Measurements from ENCODE around the gene FBXL4. TPM values are rescaled to one million over a fixed set of nuclear protein-coding genes. Genes with fewer than 3 reads are reported as not detected.

Gene FBXL4
- polyA plus RNA-seq, 1 of the 3 experiments (the other 2 are of a cell fraction): 8.1 TPM

GRCh38 chr6:98894810-98895209, 52.9 kb downstream of the FBXL4 start:
- H3K9me3 ChIP-seq: no peaks in the 10 kb centered on the region
- H4K20me1 ChIP-seq (ENCODE audit: insufficient read depth): no peaks in the 10 kb centered on the region
- H3K79me2 ChIP-seq (ENCODE audit: insufficient read depth): no peaks in the 10 kb centered on the region
- H3K4me3 ChIP-seq (ENCODE audit: low read depth in 2 of 2, low read length in 1 of 2): no peak overlapping the region
- H3K9ac ChIP-seq: no peak overlapping the region
- no peaks in the 10 kb centered on the region for H3F3A ChIP-seq (replicated peaks; ENCODE audit: insufficient read depth)
- no peaks in the 10 kb centered on the region for H3K4me1 ChIP-seq (ENCODE audit: control insufficient read depth in 1 of 2, insufficient read depth in 2 of 2, low read depth in 1 of 2, low read length in 1 of 2)
- no peak for DNase-seq
- H2AFZ ChIP-seq (ENCODE audit: low read depth): no peak overlapping the region
- peaks cover 34 to 53% of the 10 kb centered on the region in 2 experiments for H3K36me3 ChIP-seq (replicated peaks in 1 of 2; ENCODE audit: control insufficient read depth in 1 of 2, insufficient read depth in 2 of 2, low read length in 1 of 2)
- TF ChIP-seq, protein P1, sequence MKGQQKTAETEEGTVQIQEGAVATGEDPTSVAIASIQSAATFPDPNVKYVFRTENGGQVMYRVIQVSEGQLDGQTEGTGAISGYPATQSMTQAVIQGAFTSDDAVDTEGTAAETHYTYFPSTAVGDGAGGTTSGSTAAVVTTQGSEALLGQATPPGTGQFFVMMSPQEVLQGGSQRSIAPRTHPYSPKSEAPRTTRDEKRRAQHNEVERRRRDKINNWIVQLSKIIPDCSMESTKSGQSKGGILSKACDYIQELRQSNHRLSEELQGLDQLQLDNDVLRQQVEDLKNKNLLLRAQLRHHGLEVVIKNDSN (IDR thresholded peaks at IDR 0.05; ENCODE audit: borderline replicate concordance, low read depth): no peak
- TF ChIP-seq, protein P2, sequence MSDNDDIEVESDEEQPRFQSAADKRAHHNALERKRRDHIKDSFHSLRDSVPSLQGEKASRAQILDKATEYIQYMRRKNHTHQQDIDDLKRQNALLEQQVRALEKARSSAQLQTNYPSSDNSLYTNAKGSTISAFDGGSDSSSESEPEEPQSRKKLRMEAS (IDR thresholded peaks at IDR 0.05; ENCODE audit: low read depth): no peak
- POLR2A ChIA-PET: no interaction called here
- H3K27me3 ChIP-seq (ENCODE audit: insufficient read depth): no peaks in the 10 kb centered on the region
- no peak overlapping the region for H3K4me2 ChIP-seq
- no peak overlapping the region for H3K27ac ChIP-seq (ENCODE audit: low read depth in 2 of 2, low read length in 1 of 2)
- 69% methylated on average over 1 of the region's 1 CpG for WGBS (ENCODE audit: low lambda C conversion rate)
- no peaks in the 10 kb centered on the region for H3K9me2 ChIP-seq
- CTCF ChIA-PET: interaction anchor here (2.8 kb wide), 1 partner anchor 225 kb away, joined by 6 read pairs; no protein-coding TSS in a partner anchor

DNA sequence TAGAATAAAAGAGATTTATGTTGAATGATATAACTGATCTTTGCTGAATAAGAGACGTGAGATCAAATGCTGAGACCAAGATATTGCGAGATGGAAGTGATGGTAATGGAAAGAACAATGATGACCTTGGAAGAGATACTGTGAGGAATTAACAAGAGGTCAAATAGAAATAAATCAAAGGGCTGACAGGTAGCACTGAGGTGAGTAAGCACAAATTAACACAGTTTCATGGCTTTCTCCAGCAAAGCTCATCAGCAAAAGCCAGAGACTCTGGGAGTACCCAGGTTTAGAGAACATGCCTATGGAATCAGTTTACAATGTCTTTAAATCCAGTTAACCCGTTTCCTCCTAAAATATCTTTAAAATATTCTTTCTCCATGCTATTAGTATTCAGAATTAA, 60.1 kb downstream of the FBXL4 start:
- Histone ChIP-seq H2AFZ (ENCODE audit: low read depth) (no peak overlapping the region), H4K20me1 (ENCODE audit: insufficient read depth) (no peaks in the 10 kb centered on the region), H3K27me3 (ENCODE audit: insufficient read depth) (no peaks in the 10 kb centered on the region), H3K9me3 (no peaks in the 10 kb centered on the region), H3K27ac (ENCODE audit: low read depth in 2 of 2, low read length in 1 of 2) (no peak overlapping the region), H3K36me3 (replicated peaks in 1 of 2; ENCODE audit: control insufficient read depth in 1 of 2, insufficient read depth in 2 of 2, low read length in 1 of 2) (peaks cover 10 to 32% of the 10 kb centered on the region in 2 experiments), H3K4me1 (ENCODE audit: control insufficient read depth in 1 of 2, insufficient read depth in 2 of 2, low read depth in 1 of 2, low read length in 1 of 2) (no peaks in the 10 kb centered on the region), H3K4me3 (ENCODE audit: low read depth in 2 of 2, low read length in 1 of 2) (no peak overlapping the region), H3K9me2 (no peaks in the 10 kb centered on the region), H3K9ac (no peak overlapping the region), H3K4me2 (no peak overlapping the region), H3F3A (replicated peaks; ENCODE audit: insufficient read depth) (peaks cover 6% of the 10 kb centered on the region), H3K79me2 (ENCODE audit: insufficient read depth) (no peaks in the 10 kb centered on the region)
- ChIA-PET POLR2A (no interaction called here), CTCF (no interaction called here)
- DNase-seq: no peak
- TF ChIP-seq JUND (IDR thresholded peaks at IDR 0.05): no peak
- TF ChIP-seq, protein P3, sequence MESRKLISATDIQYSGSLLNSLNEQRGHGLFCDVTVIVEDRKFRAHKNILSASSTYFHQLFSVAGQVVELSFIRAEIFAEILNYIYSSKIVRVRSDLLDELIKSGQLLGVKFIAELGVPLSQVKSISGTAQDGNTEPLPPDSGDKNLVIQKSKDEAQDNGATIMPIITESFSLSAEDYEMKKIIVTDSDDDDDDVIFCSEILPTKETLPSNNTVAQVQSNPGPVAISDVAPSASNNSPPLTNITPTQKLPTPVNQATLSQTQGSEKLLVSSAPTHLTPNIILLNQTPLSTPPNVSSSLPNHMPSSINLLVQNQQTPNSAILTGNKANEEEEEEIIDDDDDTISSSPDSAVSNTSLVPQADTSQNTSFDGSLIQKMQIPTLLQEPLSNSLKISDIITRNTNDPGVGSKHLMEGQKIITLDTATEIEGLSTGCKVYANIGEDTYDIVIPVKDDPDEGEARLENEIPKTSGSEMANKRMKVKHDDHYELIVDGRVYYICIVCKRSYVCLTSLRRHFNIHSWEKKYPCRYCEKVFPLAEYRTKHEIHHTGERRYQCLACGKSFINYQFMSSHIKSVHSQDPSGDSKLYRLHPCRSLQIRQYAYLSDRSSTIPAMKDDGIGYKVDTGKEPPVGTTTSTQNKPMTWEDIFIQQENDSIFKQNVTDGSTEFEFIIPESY (IDR thresholded peaks at IDR 0.05; ENCODE audit: borderline replicate concordance, low read depth): no peak
- no peak for TF ChIP-seq TAF1 (IDR thresholded peaks at IDR 0.05; ENCODE audit: borderline replicate concordance, low read depth, low read length)
- TF ChIP-seq SMC3 (IDR thresholded peaks at IDR 0.05; ENCODE audit: low read depth, low read length): no peak
- TF ChIP-seq RCOR1 (IDR thresholded peaks at IDR 0.05; ENCODE audit: low read length): no peak
- TF ChIP-seq CHD2 (IDR thresholded peaks at IDR 0.05; ENCODE audit: low read length, partially characterized antibody): no peak
- TF ChIP-seq EP300 (IDR thresholded peaks at IDR 0.05; ENCODE audit: borderline replicate concordance in 1 of 2, low read depth in 1 of 2, low read length in 1 of 2): no peak
- TF ChIP-seq, protein P4, sequence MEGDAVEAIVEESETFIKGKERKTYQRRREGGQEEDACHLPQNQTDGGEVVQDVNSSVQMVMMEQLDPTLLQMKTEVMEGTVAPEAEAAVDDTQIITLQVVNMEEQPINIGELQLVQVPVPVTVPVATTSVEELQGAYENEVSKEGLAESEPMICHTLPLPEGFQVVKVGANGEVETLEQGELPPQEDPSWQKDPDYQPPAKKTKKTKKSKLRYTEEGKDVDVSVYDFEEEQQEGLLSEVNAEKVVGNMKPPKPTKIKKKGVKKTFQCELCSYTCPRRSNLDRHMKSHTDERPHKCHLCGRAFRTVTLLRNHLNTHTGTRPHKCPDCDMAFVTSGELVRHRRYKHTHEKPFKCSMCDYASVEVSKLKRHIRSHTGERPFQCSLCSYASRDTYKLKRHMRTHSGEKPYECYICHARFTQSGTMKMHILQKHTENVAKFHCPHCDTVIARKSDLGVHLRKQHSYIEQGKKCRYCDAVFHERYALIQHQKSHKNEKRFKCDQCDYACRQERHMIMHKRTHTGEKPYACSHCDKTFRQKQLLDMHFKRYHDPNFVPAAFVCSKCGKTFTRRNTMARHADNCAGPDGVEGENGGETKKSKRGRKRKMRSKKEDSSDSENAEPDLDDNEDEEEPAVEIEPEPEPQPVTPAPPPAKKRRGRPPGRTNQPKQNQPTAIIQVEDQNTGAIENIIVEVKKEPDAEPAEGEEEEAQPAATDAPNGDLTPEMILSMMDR (IDR thresholded peaks at IDR 0.05): no peak
- no peak for TF ChIP-seq RXRA (IDR thresholded peaks at IDR 0.05; ENCODE audit: borderline replicate concordance, low read depth)
- WGBS (ENCODE audit: low lambda C conversion rate): 94% methylated on average over 3 of the region's 3 CpGs
